GM12874 (cell line): ENCODE data around the gene TBC1D14.

Experiments used
- TF ChIP-seq, protein P1 (sequence below): IDR thresholded peaks from 2 replicates; pipeline ENCODE4 v1.5.1; 2011; ENCODE audit warnings: low read depth, mild to moderate bottlenecking, control low read depth, low read length, moderate library complexity; ENCODE audit not compliant: insufficient read depth

Gene TBC1D14

DNA sequence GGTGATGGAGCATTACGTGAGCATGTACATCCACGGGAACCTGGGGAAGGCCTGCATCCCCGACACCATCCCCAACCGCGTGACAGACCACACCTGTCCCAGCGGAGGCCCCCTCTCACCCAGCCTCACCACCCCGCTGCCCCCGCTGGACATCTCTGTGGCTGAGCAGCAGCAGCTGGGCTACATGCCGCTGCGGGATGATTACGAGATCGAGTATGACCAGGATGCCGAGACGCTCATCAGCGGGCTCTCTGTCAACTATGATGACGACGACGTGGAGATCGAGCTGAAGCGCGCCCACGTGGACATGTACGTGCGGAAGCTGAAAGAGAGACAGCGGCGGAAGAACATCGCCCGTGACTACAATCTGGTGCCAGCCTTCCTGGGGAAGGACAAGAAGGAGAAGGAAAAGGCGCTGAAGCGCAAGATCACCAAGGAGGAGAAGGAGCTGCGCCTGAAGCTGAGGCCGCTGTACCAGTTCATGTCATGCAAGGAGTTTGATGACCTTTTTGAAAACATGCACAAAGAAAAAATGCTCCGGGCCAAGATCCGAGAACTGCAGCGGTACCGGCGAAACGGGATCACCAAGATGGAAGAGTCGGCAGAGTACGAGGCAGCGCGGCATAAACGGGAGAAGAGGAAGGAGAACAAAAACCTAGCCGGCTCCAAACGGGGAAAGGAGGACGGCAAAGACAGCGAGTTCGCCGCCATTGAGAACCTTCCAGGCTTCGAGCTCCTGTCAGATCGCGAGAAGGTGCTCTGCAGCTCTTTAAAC lies 144.7 kb downstream of the TBC1D14 start:
- TF ChIP-seq, protein P1, sequence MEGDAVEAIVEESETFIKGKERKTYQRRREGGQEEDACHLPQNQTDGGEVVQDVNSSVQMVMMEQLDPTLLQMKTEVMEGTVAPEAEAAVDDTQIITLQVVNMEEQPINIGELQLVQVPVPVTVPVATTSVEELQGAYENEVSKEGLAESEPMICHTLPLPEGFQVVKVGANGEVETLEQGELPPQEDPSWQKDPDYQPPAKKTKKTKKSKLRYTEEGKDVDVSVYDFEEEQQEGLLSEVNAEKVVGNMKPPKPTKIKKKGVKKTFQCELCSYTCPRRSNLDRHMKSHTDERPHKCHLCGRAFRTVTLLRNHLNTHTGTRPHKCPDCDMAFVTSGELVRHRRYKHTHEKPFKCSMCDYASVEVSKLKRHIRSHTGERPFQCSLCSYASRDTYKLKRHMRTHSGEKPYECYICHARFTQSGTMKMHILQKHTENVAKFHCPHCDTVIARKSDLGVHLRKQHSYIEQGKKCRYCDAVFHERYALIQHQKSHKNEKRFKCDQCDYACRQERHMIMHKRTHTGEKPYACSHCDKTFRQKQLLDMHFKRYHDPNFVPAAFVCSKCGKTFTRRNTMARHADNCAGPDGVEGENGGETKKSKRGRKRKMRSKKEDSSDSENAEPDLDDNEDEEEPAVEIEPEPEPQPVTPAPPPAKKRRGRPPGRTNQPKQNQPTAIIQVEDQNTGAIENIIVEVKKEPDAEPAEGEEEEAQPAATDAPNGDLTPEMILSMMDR: no peak

DNA sequence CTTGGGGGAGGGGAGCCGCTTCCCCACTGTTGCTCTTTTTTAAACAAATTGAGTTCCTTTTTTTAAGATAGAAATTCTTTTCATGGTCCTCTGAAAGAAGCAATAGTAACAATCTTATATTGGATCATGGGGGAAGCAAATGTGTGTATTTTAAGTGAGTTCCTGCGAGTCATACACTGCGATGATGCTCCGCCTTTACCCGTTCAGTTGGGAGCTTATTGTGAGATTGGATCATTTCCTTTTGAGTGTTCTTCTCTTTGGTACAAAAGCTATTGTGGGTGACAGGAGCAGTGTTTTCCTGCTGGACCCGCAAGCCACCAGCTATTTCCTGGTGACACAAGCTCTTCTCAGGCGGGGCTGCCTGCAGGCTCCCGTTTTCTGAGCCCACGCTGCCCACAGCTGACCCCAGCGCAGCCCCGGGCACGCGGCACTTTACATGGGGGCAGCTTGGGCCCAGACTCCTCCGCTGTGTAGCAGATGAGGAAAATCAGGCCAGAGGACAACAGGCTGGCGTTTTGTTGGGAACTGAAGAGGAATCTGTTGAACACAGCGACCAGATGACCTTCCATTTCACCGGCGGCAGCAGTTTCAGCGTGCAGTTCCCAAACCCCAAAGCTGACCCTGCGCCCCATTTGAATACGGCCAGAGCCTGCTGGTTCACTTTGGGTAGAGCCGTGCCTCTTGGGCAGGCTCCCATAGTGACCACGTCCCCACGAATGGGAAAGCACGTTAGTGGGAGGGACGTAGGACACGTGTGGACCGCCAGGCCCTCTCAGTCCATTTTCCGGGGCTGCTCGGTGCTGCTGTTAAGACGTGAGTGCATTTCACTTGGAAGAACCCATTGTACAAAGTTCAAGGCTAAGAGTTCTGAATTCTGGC lies 145.7 kb downstream of the TBC1D14 start:
- TF ChIP-seq, protein P1: no peak

DNA sequence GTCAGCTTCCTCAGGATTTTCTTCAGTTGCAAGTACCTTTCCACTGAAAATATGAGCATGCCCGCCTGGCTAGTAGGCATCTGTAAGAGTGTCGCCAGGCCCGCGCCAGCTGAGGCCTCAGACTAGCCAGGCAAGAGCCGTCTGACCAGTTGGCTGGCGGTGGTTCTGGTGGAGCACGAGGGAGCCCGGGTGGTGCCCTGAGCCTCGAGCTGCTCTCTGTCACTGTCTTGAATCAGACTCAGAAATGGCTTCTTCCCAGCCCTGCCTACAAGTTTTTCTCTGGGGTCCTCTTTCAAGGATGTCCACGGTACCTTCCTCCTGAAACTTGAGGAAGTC lies 146.3 kb downstream of the TBC1D14 start:
- TF ChIP-seq, protein P1: no peak

DNA sequence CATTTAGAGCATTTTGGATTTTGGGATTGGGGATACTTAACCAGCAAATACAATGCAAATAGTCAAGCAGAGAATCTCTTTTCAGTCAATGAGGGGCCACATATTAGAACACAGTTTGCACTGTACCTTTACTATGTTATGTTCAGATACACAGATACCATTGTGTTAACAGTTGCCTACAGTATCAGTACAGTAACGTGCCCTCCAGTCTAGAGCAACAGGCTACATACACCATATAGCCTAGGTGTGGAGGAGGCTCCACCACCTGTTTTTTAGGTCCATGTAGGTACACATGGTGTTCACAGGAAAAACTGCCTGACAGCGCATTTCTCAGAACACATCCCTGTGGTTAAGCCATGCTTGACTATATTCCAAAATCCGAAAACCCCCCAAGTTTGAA lies 149.2 kb downstream of the TBC1D14 start:
- TF ChIP-seq, protein P1: no peak

DNA sequence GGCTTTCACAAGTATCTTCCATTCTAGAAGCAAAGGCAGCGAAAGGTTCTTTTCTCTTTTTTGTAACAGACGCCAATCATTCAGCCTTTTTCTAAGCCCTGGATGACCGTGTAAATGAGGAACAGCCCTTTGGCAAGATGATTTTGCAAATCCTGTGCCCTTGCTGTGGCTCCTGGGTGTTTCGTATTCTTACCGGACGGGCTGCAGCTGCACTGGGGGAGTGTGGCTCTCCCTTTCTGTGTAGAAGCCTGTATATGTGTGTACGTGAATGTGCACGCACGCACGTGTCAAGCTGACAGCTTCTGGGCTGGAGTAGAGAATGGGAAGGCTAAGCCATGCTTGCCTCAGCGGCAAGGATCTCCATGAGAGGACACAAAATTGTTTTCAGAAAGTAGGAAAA lies 150.0 kb downstream of the TBC1D14 start:
- TF ChIP-seq, protein P1: no peak

DNA sequence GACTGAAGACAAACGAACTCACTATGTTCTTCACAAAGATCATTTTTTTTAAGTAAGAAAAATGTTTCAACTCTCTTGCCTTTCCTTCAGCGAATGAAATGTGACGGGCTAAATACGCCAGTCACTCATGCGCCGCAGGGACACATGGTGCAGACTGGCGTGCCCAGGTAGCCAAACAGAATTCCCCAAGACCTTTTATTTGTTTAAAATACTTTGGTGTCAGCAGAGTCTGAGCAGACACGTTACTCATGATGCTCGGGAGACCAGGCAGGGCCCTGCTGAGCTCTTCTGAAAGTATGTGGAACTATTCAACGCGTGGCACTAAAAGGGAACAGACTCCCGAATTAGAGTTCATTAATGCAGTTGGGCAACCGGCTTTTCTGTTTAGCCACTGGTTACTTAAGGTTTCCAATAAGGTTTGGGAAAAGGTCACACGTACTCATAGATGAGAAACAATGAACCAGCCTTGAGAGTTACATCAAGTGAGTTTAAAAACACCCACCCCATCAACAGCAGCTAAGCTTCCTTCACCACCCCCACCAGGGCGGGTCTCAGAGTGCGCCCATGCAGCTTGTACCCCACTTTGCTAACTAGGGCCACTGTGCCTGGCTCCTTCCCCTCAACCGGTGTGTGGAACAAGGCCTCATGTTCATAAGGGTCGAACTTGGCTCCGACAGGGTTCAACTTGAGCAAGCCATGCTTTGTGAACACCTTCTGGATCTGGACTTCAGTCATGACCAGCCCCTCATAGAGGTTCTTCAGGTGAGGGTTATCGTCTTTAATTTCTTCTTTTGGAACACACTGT lies 150.9 kb downstream of the TBC1D14 start:
- TF ChIP-seq, protein P1: no peak

DNA sequence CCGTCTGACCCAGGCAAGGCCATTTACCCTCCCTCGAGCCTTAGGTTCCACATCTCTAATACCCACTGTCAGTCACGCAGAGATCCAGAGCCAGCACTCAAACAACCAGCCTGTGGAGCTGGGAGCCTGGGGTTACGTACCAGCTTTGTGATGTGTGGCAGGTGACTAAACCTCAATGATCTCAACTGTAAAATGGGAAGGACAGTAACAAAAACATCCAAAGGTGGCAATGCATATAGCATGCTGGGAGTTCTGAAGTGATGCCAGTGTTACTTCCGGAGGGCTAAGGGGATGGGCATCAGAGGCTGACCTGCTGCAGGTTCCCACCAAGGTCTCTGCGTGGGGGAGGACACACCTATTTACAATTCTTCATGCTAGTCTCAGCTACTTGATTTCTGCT lies 152.2 kb downstream of the TBC1D14 start:
- TF ChIP-seq, protein P1: no peak
